Lung microvascular endothelial cell (primary cell): ENCODE results near the gene TMEM63B. TPM values are rescaled to one million over a fixed set of nuclear protein-coding genes. Genes with fewer than 3 reads are reported as not detected.
"Not testable (repeated sequence)": the region's sequence is repeated elsewhere in the genome, so short reads cannot be mapped to it uniquely, and the experiment has no call there.

ENCODE experiments used
- DNase-seq, 2 donors: peaks; one replicate each; pipeline versions ENCODE4 v3.0.0 to v3.0.0-alpha.2; 2010; ENCODE audit warnings: low read depth in 2 of 2
- total RNA-seq: library from RNA; depleted of rRNA; stranded (reverse); fragments of >200 nt; gene quantifications from 2 replicates; pipeline ENCODE4 v1.2.1, GENCODE V29; 2014

Gene TMEM63B
- total RNA-seq, 1 donor from 2014 or later, result 21.2 TPM

GRCh38 chr6:44094403-44095242 is 32.7 kb upstream of the TMEM63B start:
- peak in 1 of 2 donors; percentile 49 for DNase-seq

DNA sequence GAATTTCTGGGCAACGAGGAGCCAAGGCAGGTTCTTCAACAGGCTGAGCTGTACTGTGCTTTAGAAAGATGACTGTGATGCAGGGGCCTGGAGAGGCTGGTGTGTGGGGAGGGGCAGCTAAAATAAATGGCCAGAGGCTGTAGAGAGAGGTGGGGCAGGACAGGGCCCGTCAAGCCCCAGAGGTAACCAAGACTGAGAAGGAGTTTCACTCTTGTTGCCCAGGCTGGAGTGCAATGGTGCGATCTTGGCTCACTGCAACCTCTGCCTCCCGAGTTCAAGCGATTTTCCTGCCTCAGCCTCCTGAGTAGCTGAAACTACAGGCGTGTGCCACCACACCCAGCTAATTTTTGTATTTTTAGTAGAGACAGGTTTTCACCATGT is 32.1 kb upstream of the TMEM63B start:
- not testable (repeated sequence) for DNase-seq

DNA sequence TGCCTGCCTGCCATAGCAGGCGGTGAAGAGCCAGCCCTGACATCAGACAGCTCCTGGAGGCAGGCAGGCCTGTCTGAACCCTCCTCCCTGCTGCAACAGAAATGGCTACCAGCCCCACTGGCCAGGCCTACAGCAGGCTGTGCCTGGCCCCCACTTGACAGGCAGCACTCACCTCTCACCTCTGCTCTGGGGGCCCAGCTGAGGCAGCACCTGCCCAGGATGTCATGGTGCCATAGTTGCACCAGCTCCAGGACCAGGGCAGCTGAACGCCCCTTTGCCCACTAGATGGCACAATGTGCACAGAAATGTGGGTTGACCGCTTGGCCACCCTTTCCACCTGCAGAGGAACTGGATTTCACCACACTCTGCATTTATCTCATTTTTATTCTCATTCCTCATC is 30.7 kb upstream of the TMEM63B start:
- peak; percentile 74 to 88 for DNase-seq

- DNase-seq, result no peak
These were observed 29.5 kb upstream of the TMEM63B start for GRCh38 chr6:44097782-44098317.

DNA sequence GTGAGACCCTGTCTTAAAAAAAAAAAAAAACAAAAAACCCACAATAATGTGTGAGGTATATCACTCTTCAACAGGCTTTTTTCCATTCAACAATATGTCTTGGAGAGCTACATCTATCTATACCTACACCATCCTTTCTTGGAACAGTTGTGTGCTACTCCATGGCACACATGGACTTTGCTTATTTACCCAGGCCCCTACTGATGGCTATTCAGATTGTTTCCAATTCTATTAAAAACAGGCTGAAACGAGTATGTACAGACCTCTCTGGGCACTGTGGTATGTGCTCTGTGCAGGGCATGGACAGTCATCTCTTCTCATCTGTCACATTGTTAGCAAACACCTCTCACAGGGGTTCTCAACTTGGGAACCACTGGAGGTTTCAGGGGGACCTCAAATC is 28.2 kb upstream of the TMEM63B start:
- no peak for DNase-seq

GRCh38 chr6:44100088-44100550 is 27.2 kb upstream of the TMEM63B start:
- peak; percentile 76 for DNase-seq

DNA sequence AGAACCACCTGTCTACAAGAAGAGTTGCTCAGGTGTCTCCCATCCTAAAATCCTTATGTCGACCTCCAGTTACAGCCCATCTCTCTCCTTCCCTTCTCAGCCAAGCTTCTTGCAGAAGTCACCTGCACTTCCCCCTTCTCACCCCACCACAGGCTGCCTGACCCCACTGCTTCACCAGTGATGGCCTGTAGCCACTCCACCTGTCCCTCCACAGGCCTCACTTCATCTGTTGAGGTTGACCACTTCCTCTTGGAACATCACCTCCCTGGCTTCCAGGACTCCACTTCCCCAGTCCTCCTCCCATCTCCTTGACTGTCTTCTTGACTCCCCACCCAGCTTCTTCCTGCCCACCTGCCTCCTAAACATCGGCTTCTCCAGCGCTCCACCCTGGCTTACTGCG is 25.5 kb upstream of the TMEM63B start:
- no peak for DNase-seq

DNA sequence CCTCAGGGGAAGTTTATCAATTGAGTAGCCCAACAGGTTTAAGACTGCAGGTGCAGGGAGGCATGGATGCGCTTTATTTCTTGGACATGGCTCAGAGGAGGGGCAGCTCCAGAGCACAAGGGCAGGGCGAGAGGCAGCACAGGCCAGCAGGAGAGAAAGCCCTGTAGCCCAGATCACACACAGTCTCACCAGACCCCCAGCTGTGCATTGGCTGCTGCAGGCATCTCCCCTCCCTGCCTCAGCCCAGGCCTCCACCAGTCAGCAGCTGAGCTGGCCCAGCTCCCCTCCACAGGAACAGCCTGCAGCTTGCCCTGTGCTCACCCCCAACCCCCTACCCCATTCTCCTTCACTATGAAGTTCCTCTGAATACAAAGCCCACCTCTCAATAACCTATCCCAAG is 24.8 kb upstream of the TMEM63B start:
- DNase-seq, result no peak

DNA sequence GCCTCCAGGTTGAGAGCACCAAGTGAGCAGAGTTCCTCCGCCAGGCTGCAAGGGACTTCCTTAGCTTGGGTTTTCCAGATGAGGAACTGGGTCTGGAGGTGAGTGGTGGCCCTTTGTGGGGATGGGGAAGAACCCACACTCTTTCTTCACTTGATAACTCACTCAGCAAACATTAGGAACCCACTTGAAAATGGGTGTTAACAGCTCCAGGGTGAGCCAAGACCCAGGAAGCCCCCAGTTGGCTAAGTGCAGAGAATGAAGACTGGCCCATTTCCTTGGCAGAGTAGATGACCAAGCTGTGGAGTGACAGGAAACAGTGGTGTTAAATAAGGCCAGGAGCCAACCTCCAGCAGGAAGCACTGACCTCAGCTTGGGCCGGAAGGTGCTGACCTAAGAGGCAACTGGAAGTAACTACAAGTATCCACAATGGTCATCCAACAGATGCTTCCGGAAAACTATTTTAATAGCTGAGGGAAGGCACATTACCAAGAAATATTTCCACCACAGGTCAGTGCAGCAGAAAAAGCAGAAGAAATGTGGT is 22.8 kb upstream of the TMEM63B start:
- peak; percentile 91 to 99 for DNase-seq

- DNase-seq, result no peak
These were observed 22.2 kb upstream of the TMEM63B start for GRCh38 chr6:44105146-44105545.

DNA sequence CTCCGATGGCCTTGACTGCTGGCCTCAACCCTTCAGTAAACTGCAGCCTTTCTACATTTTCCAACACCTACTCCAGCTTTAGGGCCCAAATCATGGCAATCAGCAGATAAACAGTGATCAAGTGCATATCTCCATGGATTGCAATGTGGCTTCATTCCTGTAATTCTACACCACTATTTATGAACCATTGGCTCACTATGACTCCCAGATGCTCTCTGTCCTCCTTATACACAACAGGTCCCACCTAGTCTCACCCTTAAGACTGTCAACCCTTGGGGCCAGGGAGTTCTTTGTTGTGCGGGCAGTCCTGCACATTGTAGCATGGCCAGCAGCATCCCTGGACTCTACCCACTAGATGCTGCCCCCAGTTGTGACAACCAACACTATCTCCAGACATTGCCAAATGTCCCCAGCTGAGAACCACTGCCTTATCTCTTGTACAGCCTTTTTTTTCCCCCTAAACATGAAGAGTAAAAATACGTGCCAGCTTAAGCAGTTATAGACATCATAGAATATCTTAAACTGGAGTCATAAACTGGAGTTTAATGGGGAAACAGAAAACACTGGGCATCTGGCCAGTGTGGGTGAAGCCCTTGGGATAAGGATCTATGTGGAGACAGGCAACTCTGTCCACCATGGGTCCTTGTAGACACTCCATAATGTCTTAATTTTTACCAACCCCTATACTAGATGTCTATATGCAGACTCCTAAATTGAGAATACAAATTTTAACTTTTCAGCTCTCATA is 21.2 kb upstream of the TMEM63B start:
- DNase-seq, result no peak

GRCh38 chr6:44107017-44107416 is 20.3 kb upstream of the TMEM63B start:
- peak in 1 of 2 donors; percentile 71 for DNase-seq

DNA sequence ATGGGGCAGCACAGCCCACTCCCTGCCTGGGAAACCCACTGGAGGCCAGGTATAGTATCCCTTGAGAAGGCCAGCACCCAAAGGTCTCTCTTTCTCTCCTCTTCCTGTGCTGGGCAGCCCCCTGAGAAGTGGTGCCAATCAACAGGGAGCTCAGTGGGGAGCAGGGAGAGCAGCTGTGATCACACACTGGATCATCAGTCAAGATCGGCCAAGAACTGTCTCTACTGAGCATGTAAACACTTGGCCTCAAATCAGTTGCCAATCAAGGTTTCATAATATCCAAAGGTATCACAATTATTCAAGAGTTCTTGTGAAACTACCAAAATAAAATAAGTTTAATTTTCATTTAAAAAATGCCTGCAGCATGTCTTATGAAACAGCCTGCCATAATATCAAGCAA is 18.9 kb upstream of the TMEM63B start:
- no peak for DNase-seq

- no peak for DNase-seq
These were observed 18.1 kb upstream of the TMEM63B start for GRCh38 chr6:44109212-44109611.

DNA sequence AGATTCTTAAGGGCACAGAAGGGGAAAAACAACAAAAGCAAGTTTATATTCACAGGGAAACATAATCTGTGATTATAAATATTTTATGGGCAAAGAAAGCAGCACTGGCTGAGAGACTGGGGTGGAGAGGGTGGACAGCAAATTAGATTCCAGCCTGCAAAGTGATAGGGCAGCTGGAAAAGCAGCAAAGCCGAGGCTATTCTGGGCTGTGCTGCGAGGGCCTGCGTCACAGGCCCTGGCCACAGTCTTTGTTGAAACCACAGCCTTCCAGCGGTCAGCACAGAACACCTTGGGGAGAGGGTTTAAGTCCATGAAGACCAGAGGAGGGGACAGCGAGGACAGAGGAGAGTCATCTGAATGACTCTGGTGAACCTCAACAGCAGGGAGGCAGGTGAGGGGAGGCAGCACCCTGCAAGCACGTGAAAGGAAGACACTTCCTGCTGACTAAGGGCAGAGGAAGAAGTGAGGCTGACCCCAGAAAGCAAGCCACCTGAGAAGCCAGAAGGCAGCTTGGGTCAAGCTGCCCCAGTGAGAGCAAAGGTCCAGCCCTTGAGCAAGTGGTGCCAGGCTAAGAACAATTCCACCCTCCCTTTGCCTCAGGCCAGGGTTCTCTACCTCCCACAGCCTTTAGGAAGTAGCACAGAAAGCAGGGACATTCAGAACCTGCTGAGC is 17.2 kb upstream of the TMEM63B start:
- DNase-seq, result no peak

- DNase-seq, result no peak
These were observed 16.4 kb upstream of the TMEM63B start for GRCh38 chr6:44110966-44111365.

DNA sequence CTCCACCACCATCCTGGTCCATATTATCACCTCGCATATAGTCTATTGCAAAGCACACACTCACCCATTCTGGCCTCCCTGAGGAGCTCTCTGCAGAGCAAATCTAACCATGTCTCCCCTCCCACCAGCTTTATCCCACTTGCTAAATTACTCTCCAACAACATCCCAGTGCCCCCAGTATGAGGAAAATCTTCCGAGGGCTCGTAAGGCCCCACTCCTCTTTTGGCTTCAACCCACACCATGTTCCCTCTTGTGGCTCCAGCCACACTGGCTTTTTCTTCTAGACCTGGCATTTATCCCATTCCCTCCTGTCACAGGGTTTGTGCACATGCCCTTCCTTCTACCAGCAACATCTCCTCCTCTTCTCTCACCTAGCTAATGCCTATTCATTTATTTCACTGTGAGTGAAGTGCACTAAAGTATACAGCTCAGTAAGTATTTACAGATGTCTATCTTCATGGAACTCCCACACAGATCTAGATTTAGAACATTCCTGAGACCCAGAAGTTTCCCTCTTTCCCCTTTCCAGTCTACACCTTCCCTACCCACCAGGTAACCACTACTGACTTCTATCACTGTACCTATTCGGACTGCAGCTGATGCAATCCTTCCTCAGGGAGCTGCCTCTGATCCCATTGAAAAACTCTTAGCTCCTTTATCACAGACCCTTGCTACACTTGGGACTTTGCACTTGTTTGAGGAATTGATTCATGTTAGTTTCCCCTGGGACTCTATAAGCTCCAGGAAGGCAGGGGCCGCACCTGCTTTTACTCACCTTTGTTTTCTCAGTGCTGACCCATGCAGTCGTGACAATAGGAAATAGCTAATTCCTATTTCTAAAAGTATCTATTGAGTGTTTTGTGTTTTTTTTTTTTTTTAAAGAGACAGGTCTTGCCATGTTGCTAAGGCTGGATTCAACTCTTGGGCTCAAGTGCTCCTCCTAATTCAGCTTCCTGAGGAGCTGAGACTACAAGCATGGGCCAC is 15.6 kb upstream of the TMEM63B start:
- no peak for DNase-seq

GRCh38 chr6:44113414-44113813 is 13.9 kb upstream of the TMEM63B start:
- DNase-seq, result peak; percentile 16 to 25

DNA sequence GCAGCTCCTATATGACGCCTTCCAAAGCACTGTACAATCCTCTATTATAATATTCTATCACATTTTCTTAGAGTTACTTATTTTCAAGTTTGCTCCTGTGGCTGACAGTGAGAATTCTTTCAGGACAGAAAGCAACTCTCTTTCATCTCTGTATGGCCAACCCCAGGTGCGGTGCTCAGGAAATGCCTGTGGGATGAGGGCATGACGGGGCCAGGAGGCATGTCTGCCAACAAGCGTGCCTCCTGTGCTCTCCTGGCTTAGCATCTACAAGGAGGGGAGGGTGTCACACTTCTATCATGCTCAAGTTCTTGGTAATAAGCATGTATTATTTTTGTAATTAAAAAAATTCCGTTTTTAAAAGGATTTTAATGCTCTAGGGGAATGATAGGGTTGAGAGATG is 11.5 kb upstream of the TMEM63B start:
- peak; percentile 24 to 66 for DNase-seq

GRCh38 chr6:44116641-44117382 is 10.5 kb upstream of the TMEM63B start:
- DNase-seq, result peak; percentile 26 to 75
